ENCODE data around the gene RFPL3.

GRCh38 chr22:32376681-32377080 is 19.0 kb downstream of the RFPL3 start:
- TF ChIP-seq CTCF (conservative IDR thresholded peaks at IDR 0.05 in 1 of 2, IDR thresholded peaks at IDR 0.05 in 1 of 2; ENCODE audit: low read depth in 1 of 2, low read length in 2 of 2): no peak
- TF ChIP-seq EZH2 (IDR thresholded peaks at IDR 0.05; ENCODE audit: low read length, missing control alignments): no peak

Measured in fibroblast of lung (primary cell).